Panc1 (cell line): ENCODE measurements around the gene BMF. TPM values are rescaled to one million over a fixed set of nuclear protein-coding genes. Genes with fewer than 3 reads are reported as not detected.
A peak's percentile ranks its signal among the peaks of the same experiment; 100 is the strongest.

Experiments used
- ATAC-seq: fragments of 200-7000 bp; cut with Tn5 transposase; 2 replicates; pipeline ENCODE4 v1.9.1; 2020; ENCODE audit warnings: mild to moderate bottlenecking, moderate library complexity
- BruUV-seq: library from RNA; stranded (reverse); fragments of 400-500 nt; replicated peaks from 2 replicates; lab custom pipeline; 2021; lab: Mats Ljungman, UMichigan
- CTCF ChIA-PET: fragments of 300-600 bp; sonication (Branson Sonifier 250); formaldehyde crosslinking; loops from one replicate; lab custom pipeline; 2022; ENCODE audit warnings: antibody characterized with exemption; lab: Charles Lee
- POLR2A ChIA-PET: fragments of 300-600 bp; sonication (Branson Sonifier 250); formaldehyde crosslinking; loops from one replicate; lab custom pipeline; 2022; ENCODE audit warnings: antibody characterized with exemption; lab: Charles Lee
- DNase-seq: peaks from one replicate; pipeline ENCODE4 v3.0.0-alpha.2; 2010; ENCODE audit warnings: low read depth, low spot score
- H3K27ac ChIP-seq: 2 replicates; pipeline ENCODE4 v1.5.1; 2011; ENCODE audit warnings: mild to moderate bottlenecking, low read length, inconsistent platforms
- H3K27me3 ChIP-seq: fragments of 200-500 bp; sonication (Bioruptor generic); 2 replicates; pipeline ENCODE4 v1.6.0; 2014; ENCODE audit warnings: low read length, inconsistent platforms; ENCODE audit not compliant: control insufficient read depth, insufficient read depth
- H3K36me3 ChIP-seq: fragments of 200-500 bp; sonication (Bioruptor generic); 2 replicates; pipeline ENCODE4 v1.5.1; 2014; ENCODE audit warnings: inconsistent platforms, mild to moderate bottlenecking, low read length, moderate library complexity; ENCODE audit not compliant: control insufficient read depth, insufficient read depth
- H3K4me1 ChIP-seq: 2 replicates; pipeline ENCODE4 v1.5.1; 2011; ENCODE audit warnings: inconsistent platforms, mild to moderate bottlenecking, low read length, moderate library complexity; ENCODE audit not compliant: control insufficient read depth, insufficient read depth
- H3K4me3 ChIP-seq, 2 experiments: 2 replicates each; pipeline ENCODE4 v1.5.1; 2011 to 2012; ENCODE audit warnings: low read depth in 2 of 2, low read length in 2 of 2, mild to moderate bottlenecking in 2 of 2, inconsistent platforms in 1 of 2, moderate library complexity in 1 of 2
- H3K9me3 ChIP-seq: fragments of 200-500 bp; sonication (Bioruptor generic); 2 replicates; pipeline ENCODE4 v1.5.1; 2014; ENCODE audit warnings: low read depth, mild to moderate bottlenecking, inconsistent platforms, low read length, moderate library complexity; ENCODE audit not compliant: control insufficient read depth, insufficient read depth
- CTCF ChIP-seq: fragments of 450-650 bp; IDR thresholded peaks from 2 replicates; pipeline ENCODE4 v1.5.1; 2017; ENCODE audit warnings: mild to moderate bottlenecking
- POLR2AphosphoS5 ChIP-seq: IDR thresholded peaks from 2 replicates; pipeline ENCODE4 v1.6.1; 2012; ENCODE audit warnings: mild to moderate bottlenecking, low read depth, low read length, moderate library complexity
- REST ChIP-seq, 2 experiments: IDR thresholded peaks; 2 replicates each; pipeline ENCODE4 v1.6.1; 2011 to 2012; ENCODE audit warnings: low read depth in 2 of 2, control low read depth in 1 of 2, low read length in 1 of 2, mild to moderate bottlenecking in 1 of 2, moderate library complexity in 1 of 2; ENCODE audit not compliant: insufficient read depth in 1 of 2
- TCF7L2 ChIP-seq: IDR thresholded peaks from 2 replicates; pipeline ENCODE4 v1.6.1; 2011; ENCODE audit warnings: mild to moderate bottlenecking, low read depth, low read length, inconsistent platforms
- in situ Hi-C: cut with HindIII; loops from 2 replicates; pipeline ENCODE4 v1.10.0; 2016; ENCODE audit warnings: low sequenced_read_pairs, low pct_unique_long_range_greater_than_20kb
- intact Hi-C: fragments of 100-400 bp; cut with micrococcal nuclease; formaldehyde crosslinking; loops from one replicate; pipeline ENCODE4 v1.10.0; 2022; ENCODE audit not compliant: unreplicated experiment
- total RNA-seq: library from RNA; stranded (reverse); gene quantifications from one replicate; pipeline ENCODE4 v1.2.1, GENCODE V29; 2021; ENCODE audit not compliant: unreplicated experiment

Gene BMF
- total RNA-seq, 1 experiment from 2014 or later, result 7.8 TPM

DNA sequence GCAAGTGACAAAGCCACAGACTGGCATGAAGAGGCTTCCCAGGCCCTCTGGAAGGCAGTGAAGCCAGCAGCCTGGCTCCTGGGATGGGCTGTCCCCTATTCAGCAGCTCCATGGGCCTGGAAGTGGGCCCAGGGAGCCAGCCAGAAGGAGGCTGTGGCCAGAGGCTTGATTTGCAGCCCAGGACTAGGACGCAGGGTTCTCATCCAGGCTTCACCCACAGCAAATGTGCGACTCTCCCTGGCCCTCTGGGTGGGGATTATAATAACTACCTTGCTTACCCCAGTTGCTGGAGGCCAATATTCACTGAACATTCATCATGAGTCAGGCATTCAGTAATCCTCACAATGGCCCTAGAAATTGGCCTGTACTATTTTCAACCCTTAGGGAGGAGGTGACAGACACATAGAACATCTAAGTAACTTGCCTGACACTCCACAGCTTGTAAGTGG, 45.1 kb downstream of the BMF start:
- Histone ChIP-seq H3K9me3 (no peaks in the 10 kb centered on the region), H3K4me1 (peaks cover 25% of the 10 kb centered on the region), H3K27ac (no peak overlapping the region), H3K36me3 (no peaks in the 10 kb centered on the region), H3K27me3 (no peaks in the 10 kb centered on the region), H3K4me3 (no peak overlapping the region)
- DNase-seq, result peak; percentile 88
- TF ChIP-seq TCF7L2, result no peak
- TF ChIP-seq CTCF, result no peak
- ATAC-seq, result peak; percentile 64
- no TSS peak for BruUV-seq
- ChIA-PET POLR2A (no interaction called here), CTCF (no interaction called here)
- in situ Hi-C loops, result no loop called here
- intact Hi-C loops, result no loop called here

DNA sequence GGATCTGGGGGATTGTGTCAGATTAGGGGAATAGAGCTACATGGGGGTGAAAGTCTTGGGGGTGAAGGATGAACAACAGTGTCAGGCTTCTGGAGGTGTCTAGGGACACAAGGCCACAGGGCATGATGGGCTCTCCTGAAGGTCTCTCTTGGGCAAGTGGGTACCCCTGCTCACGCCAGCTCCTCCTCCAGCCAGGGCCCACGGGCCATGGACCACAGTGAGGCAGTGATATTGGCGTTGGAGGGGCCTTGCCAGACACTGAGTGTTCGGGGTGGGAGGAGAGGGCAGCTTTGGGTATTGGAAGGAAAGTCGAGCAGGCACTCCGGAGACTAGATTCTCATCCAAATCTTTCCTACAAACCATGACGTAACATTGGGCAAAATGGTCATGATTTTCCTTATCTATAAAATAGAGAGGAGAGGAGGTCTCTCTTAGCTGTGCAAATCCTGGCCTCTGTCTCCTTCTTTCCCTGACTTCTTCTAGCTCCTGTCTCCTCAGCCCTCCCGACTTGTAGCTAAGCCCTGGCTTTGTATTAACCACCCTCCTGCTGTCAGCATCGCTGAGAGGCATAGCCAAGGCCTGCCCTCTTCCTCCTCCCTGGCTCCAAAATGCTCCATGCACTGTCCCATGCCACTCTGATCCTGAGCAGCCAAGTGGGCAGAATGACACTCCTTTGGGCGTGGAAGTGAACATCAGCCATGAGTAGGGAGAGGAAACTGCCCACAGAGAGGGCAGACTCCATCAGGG, 45.7 kb downstream of the BMF start:
- no peak for DNase-seq
- in situ Hi-C loops (no loop called here), intact Hi-C loops (no loop called here)
- Histone ChIP-seq H3K36me3 (no peaks in the 10 kb centered on the region), H3K9me3 (no peaks in the 10 kb centered on the region), H3K4me3 (no peak overlapping the region), H3K27ac (no peak overlapping the region), H3K4me1 (peaks cover 19% of the 10 kb centered on the region), H3K27me3 (no peaks in the 10 kb centered on the region)
- POLR2A ChIA-PET, result no interaction called here
- ATAC-seq, result no peak; the same call in 1 of the 2 replicates
- CTCF ChIA-PET, result no interaction called here
- no TSS peak for BruUV-seq
- TF ChIP-seq CTCF (no peak), POLR2AphosphoS5 (no peak)

- no peak for ATAC-seq
- in situ Hi-C loops, result no loop called here
- Histone ChIP-seq H3K27me3 (no peaks in the 10 kb centered on the region), H3K36me3 (no peaks in the 10 kb centered on the region), H3K4me1 (peaks cover 4% of the 10 kb centered on the region; the same call in 1 of the 2 replicates), H3K27ac (no peak overlapping the region), H3K9me3 (no peaks in the 10 kb centered on the region), H3K4me3 (no peak overlapping the region)
- no peak for DNase-seq
- intact Hi-C loops, result no loop called here
- TF ChIP-seq CTCF (no peak), REST (IDR thresholded peaks at IDR 0.05; ENCODE audit: insufficient read depth in 1 of 2, low read depth in 2 of 2, low read length in 1 of 2) (no peak), POLR2AphosphoS5 (no peak), TCF7L2 (no peak)
- BruUV-seq, result TSS peak; percentile 38
- ChIA-PET POLR2A (no interaction called here), CTCF (interaction anchor here (0.6 kb wide), 1 partner anchor 222 kb away, joined by 3 read pairs; no protein-coding TSS in a partner anchor)
Observed at GRCh38 chr15:40061212-40061901, 47.3 kb downstream of the BMF start.
